ENCODE measurements around the gene ZNF792. TPM values are rescaled to one million over a fixed set of nuclear protein-coding genes. Genes with fewer than 3 reads are reported as not detected.
"Not testable (repeated sequence)": the region's sequence is repeated elsewhere in the genome, so short reads cannot be mapped to it uniquely, and the experiment has no call there.

ZNF792 gene
- polyA plus RNA-seq = 10 to 100 TPM in 2 of 3 donors, 1 to 10 TPM in 1; 8.4 to 17.2 (median 10.6) TPM

- Mint-ChIP-seq H3K27ac (peak within 1 kb of the TSS; percentile 88 to 95 (median 92)), H3K27me3 (ENCODE audit: low read depth in 3 of 3) (peaks cover 2 to 8% (median 5%) of the 10 kb centered on the region in 3 donors), H3K4me1 (peaks cover 31 to 38% of the 10 kb centered on the region in 2 donors), H3K9me3 (peaks cover 37 to 50% (median 45%) of the 10 kb centered on the region in 6 donors), H3K36me3 (peaks cover 42 to 46% (median 45%) of the 10 kb centered on the region in 3 donors), H3K4me3 (peak within 1 kb of the TSS; percentile 90 to 98 (median 97))
- peak; percentile 52 to 54 (median 54) for DNase-seq
Measured at GRCh38 chr19:34963573-34964406, at the start of gene ZNF792. ZNF792 (minus strand) TSS chr19:34964229; CDS start chr19:34963662, 567 bp downstream.

- H3K27me3 Mint-ChIP-seq (ENCODE audit: low read depth in 3 of 3) = peaks cover 5 to 11% (median 11%) of the 10 kb centered on the region in 3 donors
- H3K27ac Mint-ChIP-seq = peak overlapping the region; percentile 76 to 96 (median 92)
- H3K4me1 Mint-ChIP-seq = peaks cover 53 to 58% of the 10 kb centered on the region in 2 donors
- peaks cover 6 to 35% (median 11%) of the 10 kb centered on the region in 3 donors for H3K36me3 Mint-ChIP-seq
- DNase-seq = peak; percentile 72 to 77 (median 75)
- H3K9me3 Mint-ChIP-seq = no peaks in the 10 kb centered on the region
- peak overlapping the region; percentile 59 to 79 (median 73) for H3K4me3 Mint-ChIP-seq
Measured at GRCh38 chr19:35013041-35013819, 49.2 kb upstream of the ZNF792 start.

GRCh38 chr19:35011737-35012682, 48.0 kb upstream of the ZNF792 start:
- peak overlapping the region; percentile 61 to 80 (median 73) for H3K4me3 Mint-ChIP-seq
- peaks cover 0 to 25% (median 4%) of the 10 kb centered on the region in 3 donors for H3K36me3 Mint-ChIP-seq
- DNase-seq = peak; percentile 65 to 73 (median 68)
- H3K27me3 Mint-ChIP-seq (ENCODE audit: low read depth in 3 of 3) = peaks cover 5 to 11% (median 10%) of the 10 kb centered on the region in 3 donors
- H3K9me3 Mint-ChIP-seq = no peaks in the 10 kb centered on the region
- H3K27ac Mint-ChIP-seq = peak overlapping the region; percentile 76 to 96 (median 90)
- peaks cover 53 to 55% of the 10 kb centered on the region in 2 donors for H3K4me1 Mint-ChIP-seq

GRCh38 chr19:35011091-35011689, 47.2 kb upstream of the ZNF792 start:
- Mint-ChIP-seq H3K4me3 (peak overlapping the region; percentile 35 to 80 (median 72)), H3K27me3 (ENCODE audit: low read depth in 3 of 3) (peaks cover 5 to 11% (median 10%) of the 10 kb centered on the region in 3 donors), H3K9me3 (no peaks in the 10 kb centered on the region), H3K4me1 (peaks cover 55 to 59% of the 10 kb centered on the region in 2 donors), H3K36me3 (peaks cover 0 to 32% (median 11%) of the 10 kb centered on the region in 3 donors), H3K27ac (peak overlapping the region; percentile 76 to 96 (median 88))
- peak; percentile 53 to 65 (median 58) for DNase-seq

- peak overlapping the region in 2 of 5 donors; percentile 14 to 44 for H3K4me3 Mint-ChIP-seq
- no peaks in the 10 kb centered on the region for H3K9me3 Mint-ChIP-seq
- H3K27me3 Mint-ChIP-seq (ENCODE audit: low read depth in 3 of 3) = peaks cover 5 to 11% (median 10%) of the 10 kb centered on the region in 3 donors
- peaks cover 0 to 23% (median 6%) of the 10 kb centered on the region in 3 donors for H3K36me3 Mint-ChIP-seq
- peaks cover 52% of the 10 kb centered on the region in 2 donors for H3K4me1 Mint-ChIP-seq
- no peak for DNase-seq
- H3K27ac Mint-ChIP-seq = peak overlapping the region in 2 of 6 donors; percentile 46 to 53
Measured at GRCh38 chr19:35009424-35010415, 45.7 kb upstream of the ZNF792 start.

- Mint-ChIP-seq H3K27me3 (ENCODE audit: low read depth in 3 of 3) (peaks cover 5 to 8% (median 5%) of the 10 kb centered on the region in 3 donors), H3K9me3 (no peaks in the 10 kb centered on the region), H3K4me1 (peaks cover 45 to 48% of the 10 kb centered on the region in 2 donors), H3K27ac (no peak overlapping the region), H3K36me3 (peaks cover 0 to 18% (median 6%) of the 10 kb centered on the region in 3 donors), H3K4me3 (peak overlapping the region in 1 of 5 donors; percentile 35)
- DNase-seq = no peak
Measured at GRCh38 chr19:35008891-35009341, 44.9 kb upstream of the ZNF792 start.

- not testable (repeated sequence) for DNase-seq; H3K27me3 Mint-ChIP-seq (ENCODE audit: low read depth in 3 of 3); H3K9me3 Mint-ChIP-seq; H3K4me3 Mint-ChIP-seq
- Mint-ChIP-seq H3K27ac (peak overlapping the region in 1 of 6 donors; percentile 34), H3K4me1 (peaks cover 45 to 48% of the 10 kb centered on the region in 2 donors), H3K36me3 (peaks cover 0 to 18% (median 6%) of the 10 kb centered on the region in 3 donors)
Measured at GRCh38 chr19:35007427-35007826, 43.4 kb upstream of the ZNF792 start.

- peak overlapping the region in 1 of 6 donors; percentile 34 for H3K27ac Mint-ChIP-seq
- peaks cover 45 to 48% of the 10 kb centered on the region in 2 donors for H3K4me1 Mint-ChIP-seq
- H3K9me3 Mint-ChIP-seq = no peaks in the 10 kb centered on the region
- no peak overlapping the region for H3K4me3 Mint-ChIP-seq
- H3K36me3 Mint-ChIP-seq = peaks cover 0 to 18% (median 6%) of the 10 kb centered on the region in 3 donors
- no peak for DNase-seq
- H3K27me3 Mint-ChIP-seq (ENCODE audit: low read depth in 3 of 3) = peaks cover 2 to 7% (median 6%) of the 10 kb centered on the region in 3 donors
Measured at GRCh38 chr19:35006999-35007365, 43.0 kb upstream of the ZNF792 start.

- no peaks in the 10 kb centered on the region for H3K9me3 Mint-ChIP-seq
- H3K36me3 Mint-ChIP-seq = peaks cover 0 to 18% (median 6%) of the 10 kb centered on the region in 3 donors
- H3K4me1 Mint-ChIP-seq = peaks cover 45 to 48% of the 10 kb centered on the region in 2 donors
- H3K27ac Mint-ChIP-seq = no peak overlapping the region
- no peak overlapping the region for H3K4me3 Mint-ChIP-seq
- DNase-seq = no peak
- peaks cover 2 to 7% (median 6%) of the 10 kb centered on the region in 3 donors for H3K27me3 Mint-ChIP-seq (ENCODE audit: low read depth in 3 of 3)
Measured at GRCh38 chr19:35006342-35006998, 42.4 kb upstream of the ZNF792 start.

GRCh38 chr19:35006007-35006341, 41.9 kb upstream of the ZNF792 start:
- H3K27me3 Mint-ChIP-seq (ENCODE audit: low read depth in 3 of 3); H3K4me3 Mint-ChIP-seq; DNase-seq; H3K9me3 Mint-ChIP-seq: not testable (repeated sequence)
- Mint-ChIP-seq H3K36me3 (peaks cover 0 to 13% (median 6%) of the 10 kb centered on the region in 3 donors), H3K4me1 (peaks cover 45 to 48% of the 10 kb centered on the region in 2 donors), H3K27ac (peak overlapping the region in 1 of 6 donors; percentile 4)
